Adrenal gland (tissue), 5 donors: Measurements from ENCODE around the gene DENND4A.

Source experiments
- CTCF ChIP-seq, 6 experiments: fragments of 450-650 bp in 4 of 6; fragments of 200-600 bp in 2 of 6; sonication (generic) in 1 of 6; IDR thresholded peaks; 1 replicate in 5 of 6; 2 replicates in 1 of 6; pipeline versions ENCODE4 v1.5.1 to v1.8.0; 2016 to 2021; ENCODE audit warnings: antibody characterized with exemption in 6 of 6, mild to moderate bottlenecking in 2 of 6, moderate library complexity in 1 of 6
- POLR2A ChIP-seq, 2 donors: fragments of 450-650 bp; IDR thresholded peaks; one replicate each; pipeline ENCODE4 v1.6.1; 2017; ENCODE audit warnings: antibody characterized with exemption in 2 of 2, mild to moderate bottlenecking in 2 of 2, moderate library complexity in 1 of 2
- donor health status: DM: no; HTN: no; CAD: no.

DNA sequence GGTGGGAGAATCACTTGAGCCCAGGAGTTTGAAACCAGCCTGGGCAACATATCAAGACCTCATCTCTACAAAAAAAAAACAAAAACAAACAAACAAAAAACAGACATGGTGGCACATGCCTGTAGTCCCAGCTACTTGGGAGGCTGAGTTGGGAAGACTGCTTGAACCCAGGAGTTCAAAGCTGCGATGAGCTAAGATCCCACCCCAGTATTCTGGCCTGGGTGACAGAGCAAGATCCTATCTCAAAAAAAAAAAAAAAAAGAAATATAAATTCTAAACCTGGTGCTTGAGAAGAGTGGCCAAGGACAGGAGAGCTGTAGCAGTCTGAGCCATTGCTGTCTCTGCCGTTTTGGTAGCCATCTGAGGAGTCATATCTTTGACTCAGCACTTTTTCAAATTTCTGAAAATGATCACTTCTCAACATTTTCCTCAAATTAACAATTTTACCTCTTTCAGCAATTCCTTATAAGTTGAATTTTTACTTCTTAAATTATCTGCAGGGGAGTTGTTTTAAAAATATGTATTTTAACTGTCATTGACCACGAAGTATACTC is 3.6 kb upstream of the DENND4A start:
- TF ChIP-seq CTCF (IDR thresholded peaks at IDR 0.05) = no peak
- no peak for TF ChIP-seq POLR2A (IDR thresholded peaks at IDR 0.05)
